Kidney epithelial cell (primary cell): ENCODE measurements around the gene TENT4A. TPM values are rescaled to one million over a fixed set of nuclear protein-coding genes. Genes with fewer than 3 reads are reported as not detected.

Source experiments
- DNase-seq: peaks from one replicate; pipeline ENCODE4 v3.0.0-alpha.2; 2010; ENCODE audit warnings: low read depth
- H3K27me3 ChIP-seq: 2 replicates; pipeline ENCODE4 v1.6.0; 2011; ENCODE audit warnings: low read length; ENCODE audit not compliant: control insufficient read depth, insufficient read depth
- H3K36me3 ChIP-seq: 2 replicates; pipeline ENCODE4 v1.5.1; 2011; ENCODE audit warnings: low read length; ENCODE audit not compliant: control insufficient read depth, insufficient read depth
- H3K4me3 ChIP-seq: 2 replicates; pipeline ENCODE4 v1.5.1; 2011; ENCODE audit warnings: low read depth, mild to moderate bottlenecking, control low read depth, low read length
- CTCF ChIP-seq: IDR thresholded peaks from 2 replicates; pipeline ENCODE4 v1.5.1; 2011; ENCODE audit warnings: mild to moderate bottlenecking, moderate library complexity, low read length, control low read depth, inconsistent platforms; ENCODE audit not compliant: insufficient read depth, poor library complexity, severe bottlenecking
- total RNA-seq: library from RNA; depleted of rRNA; stranded (reverse); fragments of >200 nt; gene quantifications from 2 replicates; pipeline ENCODE4 v1.2.3, GENCODE V29; 2015

The TENT4A gene
- total RNA-seq, 1 donor from 2014 or later: 12.0 TPM

- H3K36me3 ChIP-seq: no peaks in the 10 kb centered on the region
- no peaks in the 10 kb centered on the region for H3K27me3 ChIP-seq
- no peak overlapping the region for H3K4me3 ChIP-seq
- no peak for TF ChIP-seq CTCF
- no peak for DNase-seq
Measured at GRCh38 chr5:6788439-6788838, 75.2 kb downstream of the TENT4A start.

- H3K4me3 ChIP-seq: no peak overlapping the region
- TF ChIP-seq CTCF: no peak
- DNase-seq: no peak
- no peaks in the 10 kb centered on the region for H3K27me3 ChIP-seq
- H3K36me3 ChIP-seq: no peaks in the 10 kb centered on the region
Measured at GRCh38 chr5:6788956-6789649, 75.9 kb downstream of the TENT4A start.

- no peaks in the 10 kb centered on the region for H3K36me3 ChIP-seq
- no peak overlapping the region for H3K4me3 ChIP-seq
- DNase-seq: no peak
- no peaks in the 10 kb centered on the region for H3K27me3 ChIP-seq
- TF ChIP-seq CTCF: no peak
Measured at GRCh38 chr5:6790346-6790865, 77.2 kb downstream of the TENT4A start.

- Histone ChIP-seq H3K27me3 (no peaks in the 10 kb centered on the region), H3K36me3 (no peaks in the 10 kb centered on the region), H3K4me3 (no peak overlapping the region)
- TF ChIP-seq CTCF: no peak
- DNase-seq: no peak
Measured at GRCh38 chr5:6791031-6791430, 77.8 kb downstream of the TENT4A start.

GRCh38 chr5:6792376-6792775, 79.1 kb downstream of the TENT4A start:
- no peaks in the 10 kb centered on the region for H3K36me3 ChIP-seq
- DNase-seq: no peak

More at GRCh38 chr5:6792376-6792775, 79.1 kb downstream of the TENT4A start:
- no peak overlapping the region for H3K4me3 ChIP-seq
- no peak for TF ChIP-seq CTCF
- H3K27me3 ChIP-seq: no peaks in the 10 kb centered on the region
